GM18519 (cell line): Measurements from ENCODE around the gene CRIM1.

Source experiments
- ATAC-seq: cut with Tn5 transposase; IDR thresholded peaks from one replicate; pipeline ENCODE4 v1.9.1; 2021; ENCODE audit warnings: mild to moderate bottlenecking, moderate library complexity; ENCODE audit not compliant: unreplicated experiment, low FRiP score

The CRIM1 gene

GRCh38 chr2:36477315-36477714, 121.7 kb downstream of the CRIM1 start:
- ATAC-seq = no peak

GRCh38 chr2:36477746-36478145, 122.2 kb downstream of the CRIM1 start:
- ATAC-seq = no peak

GRCh38 chr2:36478332-36478738, 122.8 kb downstream of the CRIM1 start:
- no peak for ATAC-seq

- ATAC-seq = no peak
Measured at GRCh38 chr2:36478999-36479398, 123.4 kb downstream of the CRIM1 start.

- ATAC-seq = no peak
Measured at GRCh38 chr2:36479406-36479805, 123.8 kb downstream of the CRIM1 start.

GRCh38 chr2:36480028-36480427, 124.5 kb downstream of the CRIM1 start:
- ATAC-seq = no peak

- no peak for ATAC-seq
Measured at GRCh38 chr2:36480636-36481035, 125.1 kb downstream of the CRIM1 start.

- ATAC-seq = no peak
Measured at GRCh38 chr2:36481709-36482108, 126.1 kb downstream of the CRIM1 start.

GRCh38 chr2:36482576-36483214, 127.1 kb downstream of the CRIM1 start:
- ATAC-seq = no peak

- ATAC-seq = no peak
Measured at GRCh38 chr2:36483290-36483689, 127.7 kb downstream of the CRIM1 start.

- ATAC-seq = no peak
Measured at GRCh38 chr2:36484454-36484853, 128.9 kb downstream of the CRIM1 start.

GRCh38 chr2:36485521-36485920, 129.9 kb downstream of the CRIM1 start:
- no peak for ATAC-seq

GRCh38 chr2:36486521-36487044, 131.0 kb downstream of the CRIM1 start:
- no peak for ATAC-seq

GRCh38 chr2:36487947-36488346, 132.4 kb downstream of the CRIM1 start:
- ATAC-seq = no peak

GRCh38 chr2:36489281-36489680, 133.7 kb downstream of the CRIM1 start:
- ATAC-seq = no peak

- ATAC-seq = no peak
Measured at GRCh38 chr2:36490749-36491148, 135.2 kb downstream of the CRIM1 start.

GRCh38 chr2:36492216-36492945, 136.8 kb downstream of the CRIM1 start:
- ATAC-seq = no peak

GRCh38 chr2:36493306-36493705, 137.7 kb downstream of the CRIM1 start:
- no peak for ATAC-seq

GRCh38 chr2:36497570-36498163, 142.1 kb downstream of the CRIM1 start:
- ATAC-seq = no peak

GRCh38 chr2:36499128-36499820, 143.7 kb downstream of the CRIM1 start:
- ATAC-seq = no peak

GRCh38 chr2:36500072-36500471, 144.5 kb downstream of the CRIM1 start:
- ATAC-seq = no peak
